OCI-LY1 (cell line): ENCODE data around the gene FCHSD1.

Experiments
- H2AFZ ChIP-seq: fragments of 200-600 bp; sonication (generic), shearing (Covaris generic); 2 replicates; pipeline ENCODE4 v1.6.0; 2014; ENCODE audit warnings: antibody characterized with exemption, mild to moderate bottlenecking, low read length
- H3F3A ChIP-seq: fragments of 200-600 bp; sonication (generic), shearing (Covaris generic); 2 replicates; pipeline ENCODE4 v1.6.0; 2014; ENCODE audit warnings: mild to moderate bottlenecking, antibody characterized with exemption, low read length, moderate library complexity; ENCODE audit not compliant: insufficient read depth
- H3K27ac ChIP-seq: fragments of 200-600 bp; sonication (generic); 2 replicates; pipeline ENCODE4 v1.5.1; 2014; ENCODE audit warnings: low read length, mixed run types, mild to moderate bottlenecking, low read depth; ENCODE audit not compliant: poor library complexity, severe bottlenecking
- H3K27me3 ChIP-seq: fragments of 200-600 bp; sonication (generic); 2 replicates; pipeline ENCODE4 v1.6.0; 2014; ENCODE audit warnings: antibody characterized with exemption, mild to moderate bottlenecking, low read length, moderate library complexity; ENCODE audit not compliant: insufficient read depth
- H3K36me3 ChIP-seq: fragments of 200-600 bp; sonication (generic); 2 replicates; pipeline ENCODE4 v1.6.1; 2014; ENCODE audit warnings: mild to moderate bottlenecking, antibody characterized with exemption, low read length, moderate library complexity, mixed read lengths; ENCODE audit not compliant: insufficient read depth
- H3K4me1 ChIP-seq: fragments of 200-600 bp; sonication (generic); 2 replicates; pipeline ENCODE4 v1.5.1; 2014; ENCODE audit warnings: mild to moderate bottlenecking, low read length, moderate library complexity; ENCODE audit not compliant: insufficient read depth, severe bottlenecking
- H3K4me2 ChIP-seq: fragments of 200-600 bp; sonication (generic), shearing (Covaris generic); 2 replicates; pipeline ENCODE4 v1.6.1; 2014; ENCODE audit warnings: low read length
- H3K4me3 ChIP-seq: fragments of 200-600 bp; sonication (generic); 2 replicates; pipeline ENCODE4 v1.5.1; 2014; ENCODE audit warnings: low read length, low read depth, mild to moderate bottlenecking, mixed read lengths; ENCODE audit not compliant: poor library complexity, severe bottlenecking
- H3K79me2 ChIP-seq: fragments of 200-600 bp; shearing (Covaris generic); 2 replicates; pipeline ENCODE4 v1.6.1; 2016; ENCODE audit warnings: mixed run types, low read length, mixed read lengths; ENCODE audit not compliant: insufficient read depth
- H3K9ac ChIP-seq: fragments of 200-600 bp; sonication (generic), shearing (Covaris generic); 2 replicates; pipeline ENCODE4 v1.6.1; 2014; ENCODE audit warnings: mild to moderate bottlenecking, low read length, mixed read lengths
- H3K9me2 ChIP-seq: fragments of 200-600 bp; sonication (generic), shearing (Covaris generic); 2 replicates; pipeline ENCODE4 v1.6.1; 2014; ENCODE audit warnings: low read depth, mild to moderate bottlenecking, low read length, mixed read lengths
- H3K9me3 ChIP-seq: fragments of 200-600 bp; shearing (Covaris generic); 2 replicates; pipeline ENCODE4 v1.6.1; 2014; ENCODE audit warnings: low read length, mixed read lengths
- H4K20me1 ChIP-seq: fragments of 200-600 bp; sonication (generic), shearing (Covaris generic); 2 replicates; pipeline ENCODE4 v1.6.0; 2016; ENCODE audit warnings: mild to moderate bottlenecking, low read length; ENCODE audit not compliant: insufficient read depth
- CTCF ChIP-seq: fragments of 200-600 bp; sonication (generic), shearing (Covaris generic); IDR thresholded peaks from 2 replicates; pipeline ENCODE4 v1.5.1; 2017; ENCODE audit warnings: mild to moderate bottlenecking, antibody characterized with exemption, low read length, moderate library complexity, mixed read lengths
- EZH2 ChIP-seq: fragments of 200-600 bp; sonication (generic), shearing (Covaris generic); IDR thresholded peaks from 2 replicates; pipeline ENCODE4 v1.8.0; 2017; ENCODE audit warnings: borderline replicate concordance, mixed run types, mild to moderate bottlenecking, antibody characterized with exemption, low read length, moderate library complexity, mixed read lengths

Gene FCHSD1

GRCh38 chr5:141674747-141675146 lies 23.5 kb upstream of the FCHSD1 start:
- Histone ChIP-seq H3K79me2 (no peaks in the 10 kb centered on the region), H3K4me1 (no peaks in the 10 kb centered on the region), H4K20me1 (no peaks in the 10 kb centered on the region), H3K27me3 (no peaks in the 10 kb centered on the region), H3K9me3 (no peaks in the 10 kb centered on the region), H3F3A (no peaks in the 10 kb centered on the region), H3K9ac (no peak overlapping the region), H3K4me3 (no peak overlapping the region), H2AFZ (no peak overlapping the region), H3K9me2 (no peaks in the 10 kb centered on the region), H3K4me2 (no peak overlapping the region), H3K36me3 (no peaks in the 10 kb centered on the region), H3K27ac (no peak overlapping the region)
- TF ChIP-seq CTCF (no peak), EZH2 (no peak)

- H4K20me1 ChIP-seq, result no peaks in the 10 kb centered on the region
- no peaks in the 10 kb centered on the region for H3K36me3 ChIP-seq
- H2AFZ ChIP-seq, result no peak overlapping the region
- no peak overlapping the region for H3K27ac ChIP-seq
- TF ChIP-seq CTCF, result no peak
- no peak for TF ChIP-seq EZH2
- H3K9me2 ChIP-seq, result no peaks in the 10 kb centered on the region
- H3K9me3 ChIP-seq, result no peaks in the 10 kb centered on the region
- H3K9ac ChIP-seq, result no peak overlapping the region
- H3K4me3 ChIP-seq, result no peak overlapping the region
- H3K27me3 ChIP-seq, result no peaks in the 10 kb centered on the region
- H3F3A ChIP-seq, result no peaks in the 10 kb centered on the region
- H3K4me1 ChIP-seq, result no peaks in the 10 kb centered on the region
- H3K4me2 ChIP-seq, result no peak overlapping the region
- no peaks in the 10 kb centered on the region for H3K79me2 ChIP-seq
Observed at GRCh38 chr5:141672841-141673813, 21.9 kb upstream of the FCHSD1 start.

GRCh38 chr5:141672071-141672840 lies 21.0 kb upstream of the FCHSD1 start:
- Histone ChIP-seq H3K9me2 (no peaks in the 10 kb centered on the region), H3K36me3 (no peaks in the 10 kb centered on the region)

More at GRCh38 chr5:141672071-141672840, 21.0 kb upstream of the FCHSD1 start:
- H3K4me2 ChIP-seq, result no peak overlapping the region
- H3K4me1 ChIP-seq, result no peaks in the 10 kb centered on the region
- no peak overlapping the region for H3K9ac ChIP-seq
- H3K27ac ChIP-seq, result no peak overlapping the region
- H4K20me1 ChIP-seq, result no peaks in the 10 kb centered on the region
- no peaks in the 10 kb centered on the region for H3K27me3 ChIP-seq
- no peaks in the 10 kb centered on the region for H3K9me3 ChIP-seq
- H2AFZ ChIP-seq, result no peak overlapping the region
- H3F3A ChIP-seq, result no peaks in the 10 kb centered on the region
- no peaks in the 10 kb centered on the region for H3K79me2 ChIP-seq
- TF ChIP-seq CTCF (no peak), EZH2 (no peak)
- no peak overlapping the region for H3K4me3 ChIP-seq
